Transverse colon (tissue), 4 donors: Measurements from ENCODE around the gene COQ5. TPM values are rescaled to one million over a fixed set of nuclear protein-coding genes. Genes with fewer than 3 reads are reported as not detected.

Experiments used
- DNase-seq: peaks from one replicate; pipeline ENCODE4 v3.0.0-alpha.2; 2019
- H3K27ac ChIP-seq, 4 donors: fragments of 200-600 bp; sonication (generic); 2 replicates each; pipeline ENCODE4 v1.5.1; 2016 to 2018; ENCODE audit warnings: inconsistent platforms in 4 of 4
- H3K27me3 ChIP-seq: fragments of 200-600 bp; sonication (generic); 2 replicates; pipeline ENCODE4 v1.5.1; 2017; ENCODE audit warnings: inconsistent platforms
- H3K36me3 ChIP-seq, 4 donors: fragments of 200-600 bp; sonication (generic); 2 replicates each; pipeline ENCODE4 v1.5.1; 2017 to 2019; ENCODE audit warnings: inconsistent platforms in 4 of 4
- H3K4me1 ChIP-seq, 4 donors: fragments of 200-600 bp; sonication (generic); 2 replicates each; pipeline ENCODE4 v1.5.1; 2017 to 2020; ENCODE audit warnings: inconsistent platforms in 4 of 4
- H3K4me3 ChIP-seq, 4 donors: fragments of 200-600 bp; sonication (generic); 1 replicate in 1 of 4; 2 replicates in 3 of 4; pipeline versions ENCODE4 v1.5.1 to v1.6.1; 2017 to 2019; ENCODE audit warnings: inconsistent platforms in 4 of 4
- H3K9me3 ChIP-seq, 2 donors: fragments of 200-600 bp; sonication (generic); 2 replicates each; pipeline ENCODE4 v1.5.1; 2017 to 2019; ENCODE audit warnings: inconsistent platforms in 2 of 2
- CTCF ChIP-seq, 5 experiments: fragments of 200-600 bp in 3 of 5; fragments of 450-650 bp in 2 of 5; sonication (generic) in 3 of 5; IDR thresholded peaks; 1 replicate in 2 of 5; 2 replicates in 3 of 5; pipeline ENCODE4 v1.5.1; 2016 to 2017; ENCODE audit warnings: antibody characterized with exemption in 5 of 5, inconsistent platforms in 3 of 5, mild to moderate bottlenecking in 2 of 5, moderate library complexity in 1 of 5
- EP300 ChIP-seq: sonication (generic); formaldehyde crosslinking; IDR thresholded peaks from one replicate; pipeline ENCODE4 v1.6.1; 2017; ENCODE audit warnings: antibody characterized with exemption, low read depth
- POLR2A ChIP-seq: fragments of 450-650 bp; IDR thresholded peaks from one replicate; pipeline ENCODE4 v1.6.1; 2016; ENCODE audit warnings: antibody characterized with exemption, mild to moderate bottlenecking, moderate library complexity
- POLR2AphosphoS5 ChIP-seq, 3 donors: sonication (generic); formaldehyde crosslinking; IDR thresholded peaks; one replicate each; pipeline ENCODE4 v1.6.1; 2016; ENCODE audit warnings: antibody characterized with exemption in 3 of 3
- WGBS, 2 donors: methylation state at CpG; one replicate each; pipeline ENCODE4 v1.1.5; 2018; ENCODE audit warnings: low coverage in 1 of 2; 5-methylcytosine and 5-hydroxymethylcytosine counted together
- in situ Hi-C, 4 donors: fragments of 200-750 bp; cut with MboI; loops; one replicate each; pipeline versions ENCODE4 v1.15.0 to v1.15.1; 2017; ENCODE audit warnings: low sequenced_read_pairs in 3 of 4, low pct_ligation_motif_present in 1 of 4, low pct_unique_long_range_greater_than_20kb in 1 of 4
- intact Hi-C: fragments of 100-400 bp; cut with DNase I; formaldehyde crosslinking; loops from one replicate; pipeline ENCODE4 v1.15.1; 2023; ENCODE audit warnings: low total_unique reads
- total RNA-seq, 4 donors: library from RNA; depleted of rRNA; stranded (reverse); fragments of >200 nt; gene quantifications; one replicate each; pipeline ENCODE4 v1.1.0, GENCODE V29; 2016

COQ5 gene
- total RNA-seq, 4 donors from 2014 or later = 20.9 to 34.9 (median 31.9) TPM

- TF ChIP-seq POLR2A = no peak
- Histone ChIP-seq H3K4me1 (peaks cover 0 to 20% (median 10%) of the 10 kb centered on the region in 4 donors), H3K9me3 (no peaks in the 10 kb centered on the region), H3K4me3 (no peak overlapping the region), H3K27me3 (no peaks in the 10 kb centered on the region), H3K27ac (no peak overlapping the region), H3K36me3 (no peaks in the 10 kb centered on the region)
- intact Hi-C loops (no loop called here), in situ Hi-C loops (no loop called here)
- DNase-seq = no peak
- WGBS, 2 donors = 10 to 16% methylated on average over 2 of the region's 2 CpGs
Observed at GRCh38 chr12:120474616-120474960, 54.4 kb downstream of the COQ5 start.

GRCh38 chr12:120473807-120474615 is 54.9 kb downstream of the COQ5 start:
- TF ChIP-seq POLR2A (no peak), POLR2AphosphoS5 (IDR thresholded peaks at IDR 0.05) (no peak), EP300 (no peak), CTCF (IDR thresholded peaks at IDR 0.05) (no peak)
- H3K9me3 ChIP-seq = no peaks in the 10 kb centered on the region
- H3K36me3 ChIP-seq = no peaks in the 10 kb centered on the region
- in situ Hi-C loops (no loop called here), intact Hi-C loops (no loop called here)
- WGBS, 2 donors = 72 to 76% methylated on average over 5 to 6 of the region's 6 CpGs
- no peak overlapping the region for H3K4me3 ChIP-seq
- H3K27ac ChIP-seq = no peak overlapping the region
- no peak for DNase-seq
- peaks cover 0 to 18% (median 10%) of the 10 kb centered on the region in 4 donors for H3K4me1 ChIP-seq
- no peaks in the 10 kb centered on the region for H3K27me3 ChIP-seq

GRCh38 chr12:120472521-120472920 is 56.4 kb downstream of the COQ5 start:
- intact Hi-C loops = no loop called here
- DNase-seq = no peak
- TF ChIP-seq EP300 (no peak), POLR2AphosphoS5 (IDR thresholded peaks at IDR 0.05) (no peak), CTCF (IDR thresholded peaks at IDR 0.05) (no peak), POLR2A (no peak)
- Histone ChIP-seq H3K27ac (no peak overlapping the region), H3K27me3 (no peaks in the 10 kb centered on the region), H3K4me1 (peaks cover 0 to 29% (median 16%) of the 10 kb centered on the region in 4 donors), H3K9me3 (no peaks in the 10 kb centered on the region), H3K4me3 (no peak overlapping the region), H3K36me3 (no peaks in the 10 kb centered on the region)
- in situ Hi-C loops = no loop called here

GRCh38 chr12:120470150-120470784 is 58.7 kb downstream of the COQ5 start:
- TF ChIP-seq POLR2A (no peak), EP300 (no peak), CTCF (IDR thresholded peaks at IDR 0.05) (no peak), POLR2AphosphoS5 (IDR thresholded peaks at IDR 0.05) (no peak)
- intact Hi-C loops = no loop called here

More at GRCh38 chr12:120470150-120470784, 58.7 kb downstream of the COQ5 start:
- Histone ChIP-seq H3K4me1 (peaks cover 0 to 45% (median 20%) of the 10 kb centered on the region in 4 donors), H3K4me3 (peak overlapping the region; percentile 85 to 98 (median 94)), H3K27ac (peak overlapping the region; percentile 94 to 97 (median 96)), H3K27me3 (no peaks in the 10 kb centered on the region), H3K36me3 (peaks cover 0 to 5% (median 2%) of the 10 kb centered on the region in 4 donors), H3K9me3 (no peaks in the 10 kb centered on the region)
- WGBS, 2 donors = 72% methylated on average over 26 of the region's 26 CpGs; no CpG with 5 or more reads in 1 of the 2 donors
- in situ Hi-C loops = no loop called here
- DNase-seq = no peak
